Natural killer cell (primary cell): Measurements from ENCODE around the gene KIF26A. TPM values are rescaled to one million over a fixed set of nuclear protein-coding genes. Genes with fewer than 3 reads are reported as not detected.

Experiments
- ATAC-seq, 3 donors: fragments of 150-1000 bp in 2 of 3; fragments of 200-7000 bp in 1 of 3; cut with Tn5 transposase; 1 replicate in 1 of 3; 2 replicates in 2 of 3; pipeline ENCODE4 v1.10.0; 2021; ENCODE audit warnings: mild to moderate bottlenecking in 2 of 3, moderate library complexity in 2 of 3
- DNase-seq, 2 donors: peaks; one replicate each; pipeline versions ENCODE4 v3.0.0 to v3.0.0-alpha.2; 2013 to 2021; ENCODE audit warnings: mixed read lengths in 1 of 2
- H3K27ac ChIP-seq: one replicate; pipeline ENCODE4 v1.5.1; 2013; ENCODE audit warnings: mild to moderate bottlenecking, low read length
- H3K27me3 ChIP-seq: one replicate; pipeline ENCODE4 v1.6.1; 2013; ENCODE audit warnings: low read length; ENCODE audit not compliant: control insufficient read depth, insufficient read depth
- H3K36me3 ChIP-seq: one replicate; pipeline ENCODE4 v1.6.1; 2013; ENCODE audit warnings: low read length; ENCODE audit not compliant: control insufficient read depth, insufficient read depth
- H3K4me1 ChIP-seq: one replicate; pipeline ENCODE4 v1.6.1; 2013; ENCODE audit warnings: low read length; ENCODE audit not compliant: control insufficient read depth, insufficient read depth
- H3K4me3 ChIP-seq: one replicate; pipeline ENCODE4 v1.5.1; 2013; ENCODE audit warnings: low read length
- H3K9me3 ChIP-seq: one replicate; pipeline ENCODE4 v1.6.1; 2013; ENCODE audit warnings: low read length; ENCODE audit not compliant: control insufficient read depth, insufficient read depth
- H3K27ac Mint-ChIP-seq, 2 donors: one replicate each; pipeline ENCODE4 v1.8.0; 2022; ENCODE audit warnings: mild to moderate bottlenecking in 2 of 2, mixed read lengths in 2 of 2, moderate library complexity in 1 of 2
- H3K27me3 Mint-ChIP-seq, 2 donors: one replicate each; pipeline ENCODE4 v1.8.0; 2022; ENCODE audit warnings: low read depth in 2 of 2, mixed read lengths in 2 of 2
- H3K36me3 Mint-ChIP-seq: one replicate; pipeline ENCODE4 v1.8.0; 2022; ENCODE audit warnings: mixed read lengths
- H3K4me1 Mint-ChIP-seq, 2 donors: one replicate each; pipeline ENCODE4 v1.8.0; 2022; ENCODE audit warnings: mixed read lengths in 2 of 2
- H3K4me3 Mint-ChIP-seq: one replicate; pipeline ENCODE4 v1.8.0; 2022; ENCODE audit warnings: mild to moderate bottlenecking, moderate library complexity, mixed read lengths
- H3K9me3 Mint-ChIP-seq, 2 donors: one replicate each; pipeline ENCODE4 v1.8.0; 2022; ENCODE audit warnings: mixed read lengths in 2 of 2
- WGBS: methylation state at CpG from one replicate; pipeline ENCODE4 v1.1.7; 2013; ENCODE audit warnings: missing lambda C conversion rate; ENCODE audit not compliant: insufficient coverage; 5-methylcytosine and 5-hydroxymethylcytosine counted together
- intact Hi-C: fragments of 100-400 bp; cut with micrococcal nuclease; formaldehyde crosslinking; loops from one replicate; pipeline ENCODE4 v1.14.2; 2022
- total RNA-seq, 4 donors: library from RNA; stranded (reverse); fragments of 120-200 nt in 1 of 4; gene quantifications; one replicate each; pipeline versions ENCODE4 v1.2.3 to v1.2.4, GENCODE V29; 2013 to 2022
- TF ChIP-seq, protein P1 (sequence below): fragments of 200-600 bp; IDR thresholded peaks from one replicate; pipeline ENCODE4 v1.8.0; 2022; ENCODE audit warnings: antibody characterized with exemption

KIF26A gene
- total RNA-seq, 3 donors from 2014 or later (not counting 1 experiment from before 2014, with no cell fraction given): not detected

DNA sequence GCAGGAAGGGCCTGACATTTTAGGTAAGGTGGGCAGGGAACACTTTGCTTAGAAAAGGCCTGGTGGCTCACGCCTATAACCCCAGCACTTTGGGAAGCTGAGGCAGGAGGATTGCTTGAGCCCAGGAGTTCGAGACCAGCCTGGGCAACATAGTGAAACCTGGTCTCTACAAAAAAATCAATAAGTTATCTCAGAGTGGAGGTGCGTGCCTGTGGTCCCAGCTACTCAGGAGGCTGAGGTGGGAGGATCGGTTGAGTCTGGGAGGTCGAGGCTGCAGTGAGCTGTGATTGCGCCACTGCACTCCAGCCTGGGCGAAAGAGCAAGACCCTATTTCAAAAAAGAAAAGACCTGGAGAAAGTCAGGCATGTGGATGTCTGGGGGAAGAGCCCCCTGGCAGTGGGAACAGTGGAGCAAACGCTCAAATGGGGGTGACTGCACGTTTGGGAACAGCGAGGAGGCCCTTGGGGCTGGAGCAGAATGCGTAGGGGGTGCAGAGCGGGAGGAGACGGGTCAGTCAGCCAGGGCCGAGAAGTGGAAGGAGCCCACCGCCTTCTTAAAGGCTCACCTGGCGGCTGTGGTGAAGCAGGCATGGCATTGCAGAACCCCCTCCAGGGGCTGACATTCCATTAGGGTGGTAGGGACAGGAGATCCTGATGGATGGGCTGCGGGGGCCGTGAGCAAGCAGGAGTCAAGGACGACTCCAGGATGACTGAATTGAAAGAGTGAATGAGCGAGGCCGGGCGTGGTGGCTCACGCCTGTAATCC lies 6.2 kb upstream of the KIF26A start:
- Mint-ChIP-seq H3K27me3 (peaks cover 14 to 46% of the 10 kb centered on the region in 2 donors), H3K4me3 (no peak overlapping the region)

DNA sequence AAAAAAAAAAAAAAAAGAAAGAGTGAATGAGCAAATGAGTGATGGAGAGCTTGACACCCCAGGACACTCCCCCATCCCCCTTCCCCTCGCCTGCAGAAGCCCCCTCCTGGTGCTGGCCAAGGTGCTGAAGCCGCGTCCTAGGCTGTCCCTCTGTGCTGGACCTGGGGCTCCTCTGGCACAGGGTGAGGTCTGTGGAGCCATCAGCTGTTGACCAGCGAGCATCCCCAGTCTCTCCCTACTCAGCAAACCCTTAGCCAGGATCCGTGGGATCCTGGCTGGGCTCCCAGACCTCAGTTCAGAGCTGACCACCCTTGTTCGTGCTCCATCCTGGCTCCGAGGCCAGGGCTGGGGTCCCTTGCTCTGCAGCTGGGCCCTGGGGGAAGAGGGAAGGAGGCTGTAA lies 5.4 kb upstream of the KIF26A start:
- Mint-ChIP-seq H3K9me3 (peaks cover 2 to 9% of the 10 kb centered on the region in 2 donors), H3K27me3 (peaks cover 12 to 45% of the 10 kb centered on the region in 2 donors), H3K27ac (no peak overlapping the region), H3K36me3 (peaks cover 9% of the 10 kb centered on the region), H3K4me3 (no peak overlapping the region), H3K4me1 (peaks cover 0 to 5% of the 10 kb centered on the region in 2 donors)
- Histone ChIP-seq H3K27me3 (peaks cover 20% of the 10 kb centered on the region), H3K9me3 (peaks cover 11% of the 10 kb centered on the region), H3K4me1 (peaks cover 13% of the 10 kb centered on the region), H3K36me3 (no peaks in the 10 kb centered on the region), H3K27ac (no peak overlapping the region), H3K4me3 (no peak overlapping the region)
- 49% methylated on average over 6 of the region's 7 CpGs for WGBS
- ATAC-seq: no peak
- intact Hi-C loops: no loop called here
- no peak for DNase-seq
- TF ChIP-seq, protein P1, sequence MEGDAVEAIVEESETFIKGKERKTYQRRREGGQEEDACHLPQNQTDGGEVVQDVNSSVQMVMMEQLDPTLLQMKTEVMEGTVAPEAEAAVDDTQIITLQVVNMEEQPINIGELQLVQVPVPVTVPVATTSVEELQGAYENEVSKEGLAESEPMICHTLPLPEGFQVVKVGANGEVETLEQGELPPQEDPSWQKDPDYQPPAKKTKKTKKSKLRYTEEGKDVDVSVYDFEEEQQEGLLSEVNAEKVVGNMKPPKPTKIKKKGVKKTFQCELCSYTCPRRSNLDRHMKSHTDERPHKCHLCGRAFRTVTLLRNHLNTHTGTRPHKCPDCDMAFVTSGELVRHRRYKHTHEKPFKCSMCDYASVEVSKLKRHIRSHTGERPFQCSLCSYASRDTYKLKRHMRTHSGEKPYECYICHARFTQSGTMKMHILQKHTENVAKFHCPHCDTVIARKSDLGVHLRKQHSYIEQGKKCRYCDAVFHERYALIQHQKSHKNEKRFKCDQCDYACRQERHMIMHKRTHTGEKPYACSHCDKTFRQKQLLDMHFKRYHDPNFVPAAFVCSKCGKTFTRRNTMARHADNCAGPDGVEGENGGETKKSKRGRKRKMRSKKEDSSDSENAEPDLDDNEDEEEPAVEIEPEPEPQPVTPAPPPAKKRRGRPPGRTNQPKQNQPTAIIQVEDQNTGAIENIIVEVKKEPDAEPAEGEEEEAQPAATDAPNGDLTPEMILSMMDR: no peak

More for the DNA sequence above, 6.2 kb upstream of the KIF26A start:
- peaks cover 11% of the 10 kb centered on the region for H3K9me3 ChIP-seq
- 72% methylated on average over 23 of the region's 23 CpGs for WGBS
- Mint-ChIP-seq H3K36me3 (peaks cover 9% of the 10 kb centered on the region), H3K27ac (no peak overlapping the region), H3K9me3 (peaks cover 2 to 9% of the 10 kb centered on the region in 2 donors), H3K4me1 (peaks cover 0 to 5% of the 10 kb centered on the region in 2 donors)
- intact Hi-C loops: loop anchor here (2.0 kb wide), 1 partner anchor 53 kb away; no protein-coding TSS in a partner anchor
- H3K27me3 ChIP-seq: peaks cover 16% of the 10 kb centered on the region
- no peak overlapping the region for H3K4me3 ChIP-seq
- H3K4me1 ChIP-seq: peaks cover 6% of the 10 kb centered on the region
- no peaks in the 10 kb centered on the region for H3K36me3 ChIP-seq
- ATAC-seq (no peak), DNase-seq (no peak)
- TF ChIP-seq, protein P1: no peak
- H3K27ac ChIP-seq: no peak overlapping the region

DNA sequence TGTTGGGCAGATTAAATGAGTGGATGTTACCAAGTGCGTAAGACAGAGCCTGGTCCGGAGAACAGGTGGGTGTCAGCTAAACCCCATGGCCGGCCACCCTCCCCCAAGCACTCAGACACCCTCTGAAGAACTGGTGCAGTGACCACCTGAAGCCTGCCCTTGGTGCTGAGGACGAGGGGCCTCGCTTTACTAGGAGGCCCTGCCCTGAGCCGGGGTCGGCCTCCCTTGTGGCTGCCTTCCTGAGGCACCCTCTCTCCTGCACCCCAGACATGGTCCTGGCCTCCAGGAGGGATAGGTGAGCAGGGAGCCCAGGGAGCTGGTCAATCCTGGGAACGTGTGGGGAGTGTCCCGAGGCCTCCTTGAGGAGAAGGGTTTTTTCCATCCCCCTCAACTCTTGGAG lies 4.9 kb upstream of the KIF26A start:
- H3K4me3 ChIP-seq: no peak overlapping the region
- H3K27me3 Mint-ChIP-seq: peaks cover 12 to 45% of the 10 kb centered on the region in 2 donors
- no peak overlapping the region for H3K27ac Mint-ChIP-seq
- intact Hi-C loops: no loop called here
- no peak overlapping the region for H3K4me3 Mint-ChIP-seq
- H3K27me3 ChIP-seq: peaks cover 22% of the 10 kb centered on the region
- peaks cover 0 to 5% of the 10 kb centered on the region in 2 donors for H3K4me1 Mint-ChIP-seq
- TF ChIP-seq, protein P1: no peak
- peaks cover 2 to 9% of the 10 kb centered on the region in 2 donors for H3K9me3 Mint-ChIP-seq
- peaks cover 9% of the 10 kb centered on the region for H3K36me3 Mint-ChIP-seq
- 80% methylated on average over 9 of the region's 9 CpGs for WGBS
- no peaks in the 10 kb centered on the region for H3K36me3 ChIP-seq
- ATAC-seq: no peak
- peaks cover 14% of the 10 kb centered on the region for H3K4me1 ChIP-seq
- H3K9me3 ChIP-seq: peaks cover 11% of the 10 kb centered on the region
- H3K27ac ChIP-seq: no peak overlapping the region
- DNase-seq: no peak
